Right lung (tissue), 5 donors: ENCODE measurements around the gene C19orf81. TPM values are rescaled to one million over a fixed set of nuclear protein-coding genes. Genes with fewer than 3 reads are reported as not detected.

Experiments used
- DNase-seq, 2 donors: peaks; one replicate each; pipeline ENCODE4 v3.0.0-alpha.2; 2013
- polyA plus RNA-seq, 5 donors: library from polyadenylated mRNA; unstranded; fragments of 120-200 nt; gene quantifications; one replicate each; pipeline versions ENCODE4 v1.2.1 to v1.2.3, GENCODE V29; 2013; ENCODE audit warnings: inconsistent platforms in 1 of 5, low replicate concordance in 1 of 5; ENCODE audit not compliant: insufficient read length in 5 of 5, insufficient read depth in 1 of 5

Gene C19orf81
- polyA plus RNA-seq, 5 donors = 0.45 to 0.46 TPM; not detected in 3

DNA sequence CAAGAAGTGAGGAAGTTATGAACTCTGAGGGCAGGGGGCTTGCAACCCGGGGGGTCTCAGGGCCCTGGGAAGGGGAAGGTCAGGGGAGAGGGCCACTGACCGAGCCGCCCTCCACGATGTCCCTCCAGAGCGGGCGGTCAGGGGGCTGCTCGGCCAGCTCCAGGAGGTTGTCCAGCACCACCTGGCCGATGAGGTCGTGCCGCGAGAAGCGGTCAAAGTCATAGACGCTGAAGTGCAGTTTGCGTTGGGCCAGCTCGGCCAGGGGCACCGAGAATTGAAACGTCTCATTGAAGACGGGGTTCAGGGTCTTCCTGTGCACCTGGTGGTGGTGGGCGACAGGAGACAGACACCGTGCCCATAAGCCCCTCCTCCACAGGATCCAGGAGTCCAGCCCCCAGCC lies 20.1 kb upstream of the C19orf81 start:
- no peak for DNase-seq

DNA sequence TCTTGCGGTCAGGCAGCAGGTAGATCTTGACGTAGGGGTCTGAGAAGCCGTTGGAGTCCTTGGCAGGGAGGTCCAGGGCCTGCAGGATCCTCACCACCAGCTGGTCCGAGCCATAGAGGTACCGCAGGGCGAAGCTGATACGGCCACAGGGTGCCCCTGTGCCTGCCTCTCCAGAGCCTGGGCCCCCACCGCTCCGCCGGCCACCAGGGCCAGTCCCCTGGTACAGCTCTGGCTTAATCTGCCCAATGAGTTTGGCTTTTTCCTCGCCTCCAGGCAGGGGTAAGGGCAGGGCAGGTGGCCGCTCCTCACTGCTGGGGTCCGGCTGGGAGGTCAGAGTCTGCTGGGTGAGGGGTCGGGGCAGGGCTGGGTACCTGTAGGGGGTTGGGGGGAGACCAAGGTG lies 19.4 kb upstream of the C19orf81 start:
- DNase-seq = no peak

DNA sequence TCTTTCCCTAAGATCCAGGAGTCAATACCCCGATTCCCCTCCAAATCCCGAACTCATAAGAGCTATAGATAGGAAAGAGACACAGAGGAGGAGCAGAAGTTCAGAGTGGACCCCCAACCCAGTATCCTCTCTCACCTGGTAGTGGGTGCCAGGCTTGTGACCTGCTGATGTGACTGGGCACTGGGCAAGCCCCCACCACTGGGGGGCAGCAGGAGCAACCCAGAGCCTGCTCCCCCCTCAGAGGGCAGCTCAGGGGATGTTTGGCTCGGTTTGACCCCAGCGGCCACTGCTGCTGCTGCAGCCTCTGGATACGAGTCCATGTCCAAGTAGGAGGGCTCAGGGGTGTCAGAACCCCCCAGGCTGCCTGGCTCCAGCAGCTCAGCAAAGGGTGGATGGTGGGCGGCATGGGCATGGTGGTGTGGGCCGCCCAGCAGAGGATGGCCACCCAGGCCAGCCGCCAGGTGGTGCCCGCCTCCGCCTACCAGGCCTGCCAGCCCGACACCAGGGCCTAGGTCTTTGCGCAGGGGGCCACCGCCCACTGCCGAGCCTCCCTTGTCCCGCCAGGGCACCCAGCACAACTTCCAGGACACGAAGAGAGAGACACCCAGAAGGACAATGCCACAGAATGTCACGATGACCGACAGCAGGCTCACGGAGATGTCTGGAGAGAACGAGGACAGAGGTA lies 17.0 kb upstream of the C19orf81 start:
- no peak for DNase-seq

DNA sequence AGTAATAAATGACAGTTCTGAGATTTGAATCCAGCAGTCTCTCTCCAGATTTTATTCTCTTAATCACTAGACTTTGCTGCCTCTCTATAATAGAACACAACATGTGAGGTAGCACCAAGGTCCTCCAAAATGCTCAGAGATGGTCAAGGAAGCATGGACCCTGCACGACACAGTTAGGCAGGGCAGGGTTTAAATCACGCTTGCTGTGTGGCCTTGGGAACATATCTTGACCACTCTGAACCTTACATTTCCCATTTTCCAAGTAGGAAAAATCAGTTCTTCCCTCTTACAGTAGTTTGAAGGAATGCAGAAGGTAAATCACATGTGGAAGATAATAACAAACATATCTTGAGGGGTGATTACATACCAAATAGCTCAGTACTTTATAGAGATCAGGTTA lies 15.9 kb upstream of the C19orf81 start:
- DNase-seq = no peak

DNA sequence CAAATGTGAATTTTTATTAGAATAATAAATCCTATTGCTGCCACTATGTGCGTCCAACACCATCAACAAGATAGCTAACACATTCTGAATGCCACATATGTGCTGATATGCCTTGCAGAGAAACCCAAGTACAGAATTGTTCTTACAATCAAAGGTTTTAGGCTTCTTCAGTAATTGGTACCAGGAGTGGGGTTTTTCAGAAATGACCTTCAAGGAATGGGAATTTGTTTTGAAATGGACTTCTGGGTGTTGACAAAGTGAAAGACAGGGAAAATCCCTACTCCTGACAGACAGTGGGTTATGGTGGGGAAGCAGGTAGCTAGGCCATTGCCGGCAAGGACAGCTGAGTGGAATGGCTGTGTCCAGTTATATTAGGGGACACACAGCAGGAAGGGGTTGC lies 15.3 kb upstream of the C19orf81 start:
- DNase-seq = no peak

DNA sequence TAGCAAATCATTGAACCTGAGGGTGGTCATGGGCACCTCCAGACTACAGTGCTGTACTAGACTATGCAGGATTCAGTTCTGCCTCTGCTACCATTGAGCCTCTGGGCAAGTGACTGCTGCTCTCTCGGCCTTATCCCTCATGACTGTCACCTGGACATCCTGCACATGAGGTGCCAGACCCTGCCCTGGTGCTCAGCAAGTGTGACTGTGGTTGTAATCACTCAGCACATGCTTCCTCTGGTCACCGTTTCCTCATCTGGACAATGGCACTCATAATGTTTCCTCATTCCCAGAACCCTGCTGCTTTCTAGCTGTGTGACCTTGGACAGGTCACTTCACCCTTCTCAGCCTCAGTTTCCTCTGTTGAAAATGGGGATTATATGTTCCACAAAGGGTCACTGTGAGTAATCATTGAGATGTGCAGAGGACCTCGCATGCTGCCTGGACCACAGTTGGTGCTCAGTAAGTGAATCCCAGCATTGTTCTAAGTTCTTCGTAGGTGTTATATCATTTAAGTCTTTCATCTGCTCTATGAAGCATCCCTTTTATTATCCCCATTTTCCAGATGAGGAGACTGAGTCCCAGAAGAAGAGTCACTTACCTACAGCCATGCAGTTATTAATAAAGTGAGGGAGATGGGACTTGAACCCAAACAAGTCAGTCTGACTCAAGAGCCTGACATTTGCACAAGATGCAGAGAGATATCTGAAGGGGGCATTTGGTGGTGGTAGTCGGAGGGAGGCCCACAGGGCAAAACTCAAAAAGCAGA lies 12.7 kb upstream of the C19orf81 start:
- DNase-seq = no peak

- DNase-seq = no peak
Measured at GRCh38 chr19:50638600-50638999, 10.6 kb upstream of the C19orf81 start.

DNA sequence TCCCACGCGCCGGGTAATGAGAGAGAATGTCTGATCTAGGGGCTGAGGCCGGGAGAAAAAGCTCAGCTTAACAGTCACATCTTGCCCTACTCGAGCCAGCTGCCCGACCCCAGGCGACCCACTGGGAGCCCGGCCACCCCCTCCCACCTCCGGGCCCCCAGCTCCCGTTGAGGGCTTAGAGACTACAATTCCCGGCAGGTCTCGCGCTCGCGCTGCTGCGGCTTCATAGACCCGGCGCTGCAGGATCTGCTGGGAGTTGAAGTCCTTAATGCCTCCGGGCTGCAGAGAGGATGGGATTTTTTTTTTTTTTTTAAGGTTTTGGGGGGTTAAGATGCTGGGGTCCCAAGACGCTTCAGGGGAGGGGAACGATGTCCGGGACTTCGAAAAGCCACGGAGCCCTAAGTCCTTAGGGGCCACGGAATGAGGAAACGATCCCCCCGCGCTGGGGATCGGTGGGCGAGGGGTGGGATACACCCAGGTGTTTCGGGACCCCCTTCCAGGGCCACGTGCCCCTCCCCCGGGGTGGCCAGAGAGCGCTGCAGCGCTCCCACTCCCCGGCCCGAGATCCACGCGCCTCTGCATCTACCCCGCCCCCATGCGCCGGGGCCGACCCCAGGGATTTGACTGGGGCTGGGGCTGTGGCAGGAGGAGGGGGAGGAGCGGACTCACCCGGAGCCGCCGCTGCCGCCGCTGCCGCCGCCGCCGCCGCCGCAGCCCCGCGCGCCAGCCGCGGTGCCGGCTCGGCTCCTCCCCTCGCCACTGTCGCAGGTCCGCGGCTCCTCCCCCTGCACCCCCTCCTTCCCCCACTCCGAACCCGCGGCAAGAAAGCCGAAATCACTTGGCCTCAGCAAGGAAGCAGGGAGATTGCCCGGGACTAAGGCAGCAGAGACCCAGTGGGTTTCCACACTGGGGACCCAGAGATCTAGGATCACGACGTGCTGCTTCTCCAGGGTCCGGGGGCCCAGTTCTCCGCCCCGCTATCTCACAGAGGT lies 9.8 kb upstream of the C19orf81 start, which contains the start of gene SYT3:
TSS of gene SYT3 (minus strand) at position 761 of the 992 bp plus-strand sequence. CDS start 2,470 bp downstream, outside the sequence.
- DNase-seq = no peak

DNA sequence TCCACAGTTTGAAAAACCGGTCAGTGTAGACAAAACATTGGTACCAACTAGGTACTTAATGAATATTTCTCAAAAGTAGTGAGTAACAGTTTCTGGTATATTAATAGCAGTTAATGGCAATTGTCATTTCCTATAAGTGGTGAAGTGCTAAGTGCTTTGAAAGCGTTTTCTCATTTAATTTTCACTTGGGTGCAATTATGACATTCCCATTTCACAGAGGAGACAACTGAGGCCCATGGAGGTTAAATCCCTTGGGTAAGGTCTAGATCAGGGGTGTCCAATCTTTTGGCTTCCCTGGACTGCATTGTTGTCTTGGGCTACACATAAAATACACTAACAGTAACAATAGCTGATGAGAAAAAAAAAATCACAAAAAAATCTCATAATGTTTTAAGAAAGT lies 8.9 kb upstream of the C19orf81 start:
- DNase-seq = no peak

DNA sequence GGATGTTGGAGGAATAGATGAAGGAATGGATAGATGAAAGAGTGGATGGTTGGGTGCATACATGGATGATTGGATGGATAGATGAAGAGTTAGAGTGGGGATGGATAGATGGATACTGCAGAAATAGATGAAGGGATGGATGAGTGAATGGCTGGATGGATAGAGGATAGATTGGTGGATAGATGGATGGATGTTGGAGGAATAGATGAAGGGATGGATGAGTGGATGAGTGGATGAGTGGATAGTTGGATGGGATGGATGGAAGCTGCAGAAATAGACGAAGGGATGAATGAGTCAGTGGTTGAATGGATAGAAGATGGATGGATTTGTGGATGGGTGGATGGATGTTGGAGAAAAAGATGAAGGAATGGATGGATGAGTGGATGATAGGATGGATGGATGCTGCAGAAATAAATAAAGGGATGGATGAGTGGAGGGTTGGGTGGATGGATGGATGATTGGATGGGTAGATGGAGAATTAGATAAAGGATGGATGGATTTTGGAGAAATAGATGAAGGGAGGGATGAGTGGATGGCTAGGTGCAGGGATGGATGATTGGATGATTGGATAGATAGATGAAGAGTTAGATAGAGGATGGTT lies 4.8 kb upstream of the C19orf81 start:
- no peak for DNase-seq

DNA sequence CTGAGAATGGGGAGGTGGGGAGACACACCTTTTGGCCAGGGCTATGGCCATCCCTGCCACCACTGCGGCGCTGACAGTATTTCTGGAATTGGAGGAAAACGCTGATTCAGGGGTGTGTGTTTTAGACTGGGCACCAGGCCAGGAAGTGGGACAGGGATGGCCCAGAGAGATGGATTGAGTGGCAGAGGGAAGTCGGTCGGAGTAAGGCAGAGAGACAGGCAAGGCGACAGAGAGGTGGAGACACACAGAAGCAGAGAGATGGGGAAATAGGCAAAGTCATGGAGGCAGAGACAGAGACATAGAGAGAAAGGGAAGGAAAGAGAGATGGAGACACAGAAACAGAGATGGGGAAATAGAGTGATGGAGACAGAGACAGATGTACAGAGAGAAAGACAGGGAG lies 4.1 kb upstream of the C19orf81 start:
- DNase-seq = no peak

- DNase-seq = no peak
Measured at GRCh38 chr19:50646074-50646807, 3.0 kb upstream of the C19orf81 start.

GRCh38 chr19:50647879-50648615 lies 1.2 kb upstream of the C19orf81 start:
- no peak for DNase-seq

DNA sequence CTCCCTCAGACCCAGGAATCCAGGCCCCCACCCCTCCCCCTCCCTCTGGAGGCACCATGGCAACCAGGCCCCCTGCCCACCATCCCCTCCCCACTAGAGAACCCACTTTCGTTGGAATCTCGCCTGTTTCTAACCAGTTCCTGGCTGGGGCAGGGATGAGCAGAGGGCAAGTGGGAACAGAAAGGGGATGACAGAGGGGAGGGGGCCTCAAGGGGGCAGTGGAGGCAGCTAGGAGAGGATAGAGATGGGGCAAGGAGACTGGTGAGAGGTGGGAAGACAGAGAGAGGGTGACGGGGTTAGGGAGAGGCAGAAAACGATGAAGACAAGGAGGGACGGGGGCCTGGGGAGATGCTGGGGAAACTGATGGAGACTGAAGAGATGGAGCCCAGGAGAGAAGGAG lies 586 bp upstream of the C19orf81 start:
- no peak for DNase-seq

DNA sequence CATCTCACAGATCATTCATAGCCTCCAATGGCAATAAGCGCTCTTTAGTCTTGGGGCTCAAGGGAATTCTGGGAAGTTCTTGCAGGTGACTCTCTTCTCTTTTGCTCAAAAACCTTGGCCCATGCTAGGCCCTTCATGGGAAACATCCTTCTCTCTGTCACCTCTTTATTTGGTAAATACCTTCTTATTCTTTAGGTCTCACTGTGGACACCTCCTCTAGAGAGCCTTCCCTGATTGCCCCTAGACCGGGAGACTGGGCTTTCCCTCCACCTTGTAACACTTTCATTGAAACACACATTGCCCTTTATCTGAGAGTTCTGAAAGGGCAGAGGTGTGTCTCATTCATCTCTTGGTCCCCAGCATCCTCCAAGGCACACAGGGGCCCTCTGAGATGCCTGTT lies 1.9 kb downstream of the C19orf81 start:
- DNase-seq = no peak

DNA sequence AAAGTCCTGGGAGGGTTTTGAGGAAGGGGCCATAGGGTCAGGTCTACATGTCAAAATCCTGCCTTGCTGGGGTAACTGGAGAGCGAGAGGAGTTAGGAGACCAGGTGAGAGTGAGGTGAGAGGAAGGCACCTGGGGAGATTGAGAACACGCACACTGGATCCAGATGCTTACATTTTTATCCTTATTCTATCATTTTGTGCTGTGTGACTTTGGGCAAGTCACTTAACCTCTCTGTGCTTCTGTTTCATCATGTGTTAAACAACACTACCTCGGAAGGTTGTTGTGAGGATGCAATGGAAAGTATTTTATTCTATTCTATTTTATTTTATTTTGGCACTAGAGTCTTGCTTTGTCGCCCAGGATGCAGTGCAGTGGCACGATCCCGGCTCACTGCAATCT lies 3.5 kb downstream of the C19orf81 start:
- no peak for DNase-seq

DNA sequence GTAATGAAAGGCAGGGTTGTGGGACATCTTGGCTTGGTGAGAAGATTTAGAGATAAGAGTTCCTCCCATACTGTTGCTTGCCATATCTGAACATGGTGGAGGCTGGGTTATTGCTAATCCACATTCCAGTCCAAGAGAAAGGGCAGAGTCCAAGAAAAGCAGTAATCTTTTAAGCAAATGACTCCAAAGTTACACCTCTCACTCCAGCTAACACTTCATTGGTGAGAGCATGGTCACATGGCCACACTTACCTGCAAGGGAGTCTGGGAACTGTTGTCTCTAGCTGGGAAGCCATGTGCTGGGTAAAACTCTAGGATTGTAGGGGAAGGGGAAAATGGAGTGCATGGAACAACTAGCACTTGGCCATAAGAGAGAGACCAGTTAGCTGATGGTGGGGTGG lies 5.6 kb downstream of the C19orf81 start:
- no peak for DNase-seq

- DNase-seq = no peak
Measured at GRCh38 chr19:50657222-50657669, 8.0 kb downstream of the C19orf81 start.

- DNase-seq = peak; percentile 71 to 74
Measured at GRCh38 chr19:50657712-50658440, 8.6 kb downstream of the C19orf81 start.
